OCI-LY7 (cell line): Measurements from ENCODE around the gene CXCL11. TPM values are rescaled to one million over a fixed set of nuclear protein-coding genes. Genes with fewer than 3 reads are reported as not detected.

Experiments
- BruUV-seq: library from RNA; stranded (reverse); fragments of 400-500 nt; replicated peaks from 2 replicates; lab custom pipeline; 2021; lab: Mats Ljungman, UMichigan
- CTCF ChIA-PET: fragments of 300-600 bp; sonication (Branson Sonifier 250); formaldehyde crosslinking; loops from one replicate; lab custom pipeline; 2022; ENCODE audit warnings: antibody characterized with exemption; ENCODE audit not compliant: unreplicated experiment; lab: Charles Lee
- POLR2A ChIA-PET: fragments of 300-600 bp; sonication (Branson Sonifier 250); formaldehyde crosslinking; loops from one replicate; lab custom pipeline; 2022; ENCODE audit warnings: antibody characterized with exemption; lab: Charles Lee
- DNase-seq: peaks from one replicate; pipeline ENCODE4 v3.0.0-alpha.2; 2015; ENCODE audit warnings: low spot score
- H2AFZ ChIP-seq: fragments of 200-600 bp; sonication (generic), shearing (Covaris generic); 2 replicates; pipeline ENCODE4 v1.6.1; 2014; ENCODE audit warnings: mild to moderate bottlenecking, antibody characterized with exemption, low read length, moderate library complexity
- H3K27ac ChIP-seq: fragments of 200-600 bp; sonication (generic); 2 replicates; pipeline ENCODE4 v1.5.1; 2014; ENCODE audit warnings: mixed run types, low read depth, mild to moderate bottlenecking, moderate library complexity, low read length, inconsistent platforms; ENCODE audit not compliant: poor library complexity, severe bottlenecking
- H3K36me3 ChIP-seq: fragments of 200-600 bp; sonication (generic); 2 replicates; pipeline ENCODE4 v1.6.1; 2014; ENCODE audit warnings: mild to moderate bottlenecking, antibody characterized with exemption, low read length, moderate library complexity, mixed read lengths; ENCODE audit not compliant: insufficient read depth
- H3K4me1 ChIP-seq: fragments of 200-600 bp; sonication (generic); 2 replicates; pipeline ENCODE4 v1.5.1; 2014; ENCODE audit warnings: mild to moderate bottlenecking, low read length; ENCODE audit not compliant: insufficient read depth, poor library complexity, severe bottlenecking
- H3K4me2 ChIP-seq: fragments of 200-600 bp; sonication (generic); 2 replicates; pipeline ENCODE4 v1.6.1; 2014; ENCODE audit warnings: mild to moderate bottlenecking, low read length
- H3K4me3 ChIP-seq: fragments of 200-600 bp; sonication (generic); 2 replicates; pipeline ENCODE4 v1.5.1; 2014; ENCODE audit warnings: mild to moderate bottlenecking, low read depth, low read length; ENCODE audit not compliant: poor library complexity, severe bottlenecking
- H3K79me2 ChIP-seq: fragments of 200-600 bp; sonication (generic); 2 replicates; pipeline ENCODE4 v1.6.1; 2016; ENCODE audit warnings: low read depth, mild to moderate bottlenecking, low read length, moderate library complexity, mixed read lengths; ENCODE audit not compliant: insufficient read depth
- H3K9me2 ChIP-seq: fragments of 200-600 bp; sonication (generic); 2 replicates; pipeline ENCODE4 v1.6.1; 2016; ENCODE audit warnings: mild to moderate bottlenecking, low read length, mixed read lengths; ENCODE audit not compliant: insufficient read depth
- H3K9me3 ChIP-seq: fragments of 200-600 bp; sonication (generic); 2 replicates; pipeline ENCODE4 v1.6.1; 2014; ENCODE audit warnings: mild to moderate bottlenecking, mixed run types, low read length, mixed read lengths
- H4K20me1 ChIP-seq: fragments of 200-600 bp; sonication (generic); 2 replicates; pipeline ENCODE4 v1.6.1; 2014; ENCODE audit warnings: mild to moderate bottlenecking, antibody characterized with exemption, low read length, moderate library complexity, mixed read lengths; ENCODE audit not compliant: insufficient read depth
- EZH2phosphoT487 ChIP-seq: fragments of 200-600 bp; sonication (generic); IDR thresholded peaks from 2 replicates; pipeline ENCODE4 v1.6.1; 2018; ENCODE audit warnings: low read depth, borderline replicate concordance, mild to moderate bottlenecking, mixed run types, antibody characterized with exemption, low read length, moderate library complexity, mixed read lengths
- intact Hi-C: fragments of 100-400 bp; cut with micrococcal nuclease; formaldehyde crosslinking; loops from one replicate; pipeline ENCODE4 v1.10.0; 2022; ENCODE audit not compliant: unreplicated experiment
- total RNA-seq, 2 experiments: library from RNA; depleted of rRNA in 1 of 2; stranded (reverse); fragments of >200 nt in 1 of 2; shearing (Covaris generic) in 1 of 2; gene quantifications; 2 replicates each; pipeline ENCODE4 v1.2.3, GENCODE V29; 2014 to 2022
- TF ChIP-seq, protein P1 (sequence below): fragments of 200-600 bp; sonication (generic); conservative IDR thresholded peaks from 2 replicates; pipeline ENCODE4 v1.5.1; 2014; ENCODE audit warnings: mild to moderate bottlenecking, antibody characterized with exemption, low read length, moderate library complexity, mixed read lengths

Gene CXCL11
- total RNA-seq, 2 experiments from 2014 or later = 0.40 TPM; not detected in 1

- Histone ChIP-seq H3K9me3 (no peaks in the 10 kb centered on the region), H3K9me2 (no peaks in the 10 kb centered on the region), H2AFZ (no peak overlapping the region), H3K4me1 (no peaks in the 10 kb centered on the region), H3K79me2 (no peaks in the 10 kb centered on the region), H3K4me3 (no peak overlapping the region), H3K27ac (no peak overlapping the region), H4K20me1 (no peaks in the 10 kb centered on the region), H3K4me2 (no peak overlapping the region), H3K36me3 (no peaks in the 10 kb centered on the region)
- ChIA-PET POLR2A (no interaction called here), CTCF (no interaction called here)
- BruUV-seq = no TSS peak
- no peak for DNase-seq
- intact Hi-C loops = no loop called here
- TF ChIP-seq EZH2phosphoT487 = no peak
- TF ChIP-seq, protein P1, sequence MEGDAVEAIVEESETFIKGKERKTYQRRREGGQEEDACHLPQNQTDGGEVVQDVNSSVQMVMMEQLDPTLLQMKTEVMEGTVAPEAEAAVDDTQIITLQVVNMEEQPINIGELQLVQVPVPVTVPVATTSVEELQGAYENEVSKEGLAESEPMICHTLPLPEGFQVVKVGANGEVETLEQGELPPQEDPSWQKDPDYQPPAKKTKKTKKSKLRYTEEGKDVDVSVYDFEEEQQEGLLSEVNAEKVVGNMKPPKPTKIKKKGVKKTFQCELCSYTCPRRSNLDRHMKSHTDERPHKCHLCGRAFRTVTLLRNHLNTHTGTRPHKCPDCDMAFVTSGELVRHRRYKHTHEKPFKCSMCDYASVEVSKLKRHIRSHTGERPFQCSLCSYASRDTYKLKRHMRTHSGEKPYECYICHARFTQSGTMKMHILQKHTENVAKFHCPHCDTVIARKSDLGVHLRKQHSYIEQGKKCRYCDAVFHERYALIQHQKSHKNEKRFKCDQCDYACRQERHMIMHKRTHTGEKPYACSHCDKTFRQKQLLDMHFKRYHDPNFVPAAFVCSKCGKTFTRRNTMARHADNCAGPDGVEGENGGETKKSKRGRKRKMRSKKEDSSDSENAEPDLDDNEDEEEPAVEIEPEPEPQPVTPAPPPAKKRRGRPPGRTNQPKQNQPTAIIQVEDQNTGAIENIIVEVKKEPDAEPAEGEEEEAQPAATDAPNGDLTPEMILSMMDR = no peak
Measured at GRCh38 chr4:76012388-76012801, 23.5 kb downstream of the CXCL11 start.

- DNase-seq = no peak
- TF ChIP-seq, protein P1 = no peak
- TF ChIP-seq EZH2phosphoT487 = no peak
- BruUV-seq = no TSS peak
- Histone ChIP-seq H3K4me2 (no peak overlapping the region), H2AFZ (no peak overlapping the region), H3K36me3 (no peaks in the 10 kb centered on the region), H3K79me2 (no peaks in the 10 kb centered on the region), H4K20me1 (no peaks in the 10 kb centered on the region), H3K4me3 (no peak overlapping the region), H3K9me3 (no peaks in the 10 kb centered on the region), H3K27ac (no peak overlapping the region), H3K9me2 (no peaks in the 10 kb centered on the region), H3K4me1 (no peaks in the 10 kb centered on the region)
- POLR2A ChIA-PET = no interaction called here
- intact Hi-C loops = no loop called here
- CTCF ChIA-PET = no interaction called here
Measured at GRCh38 chr4:76011700-76012387, 24.0 kb downstream of the CXCL11 start.

DNA sequence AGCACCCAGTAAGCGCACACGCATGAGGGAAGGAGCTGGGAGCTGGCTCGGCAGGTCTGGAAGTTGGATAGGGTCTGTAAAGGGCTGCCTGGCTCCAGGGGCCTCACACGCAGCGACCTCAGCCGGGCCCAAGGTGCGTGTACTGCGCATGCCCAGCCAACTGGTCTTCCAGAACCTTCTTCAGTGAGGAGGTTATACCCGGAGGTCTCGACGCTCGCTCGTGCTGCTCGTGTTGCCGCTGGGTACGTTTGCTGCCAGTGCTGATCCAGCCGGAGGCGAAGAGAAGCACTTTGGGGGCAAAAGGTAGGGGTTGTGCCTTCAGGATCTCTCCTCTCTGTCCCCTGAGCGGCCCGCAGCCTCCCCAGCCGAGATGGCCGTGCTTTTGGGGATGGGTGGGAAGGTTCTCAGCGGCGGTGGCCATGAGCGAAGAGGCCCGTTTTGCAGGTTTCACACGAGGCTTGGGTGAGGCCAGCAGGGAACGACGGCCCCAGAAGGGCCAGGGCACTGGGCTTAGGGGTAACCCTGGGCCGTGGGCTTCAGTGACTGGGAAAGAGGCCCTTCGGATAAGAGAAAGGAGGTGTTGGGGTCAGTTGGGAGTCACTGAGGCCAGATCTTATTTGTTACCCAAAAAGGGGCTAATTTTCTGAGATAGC lies 24.7 kb downstream of the CXCL11 start:
- ChIA-PET CTCF (no interaction called here), POLR2A (no interaction called here)
- Histone ChIP-seq H3K4me1 (no peaks in the 10 kb centered on the region), H3K4me2 (no peak overlapping the region), H3K4me3 (no peak overlapping the region), H3K9me2 (no peaks in the 10 kb centered on the region), H4K20me1 (no peaks in the 10 kb centered on the region), H3K36me3 (no peaks in the 10 kb centered on the region), H3K79me2 (no peaks in the 10 kb centered on the region), H3K27ac (no peak overlapping the region), H3K9me3 (no peaks in the 10 kb centered on the region), H2AFZ (no peak overlapping the region)
- TF ChIP-seq, protein P1 = no peak
- TF ChIP-seq EZH2phosphoT487 = no peak
- no peak for DNase-seq
- intact Hi-C loops = no loop called here
- BruUV-seq = no TSS peak
